GM19452 (cell line): ENCODE measurements around the gene SPATA6.
"Not testable (repeated sequence)": the region's sequence is repeated elsewhere in the genome, so short reads cannot be mapped to it uniquely, and the experiment has no call there.

Experiments used
- ATAC-seq: cut with Tn5 transposase; IDR thresholded peaks from one replicate; pipeline ENCODE4 v1.9.1; 2021; ENCODE audit not compliant: unreplicated experiment

The SPATA6 gene

GRCh38 chr1:48462716-48463302 lies 9.2 kb downstream of the SPATA6 start:
- no peak for ATAC-seq

GRCh38 chr1:48450505-48450904 lies 21.5 kb downstream of the SPATA6 start:
- no peak for ATAC-seq

- no peak for ATAC-seq
Observed at GRCh38 chr1:48448932-48449331, 23.1 kb downstream of the SPATA6 start.

GRCh38 chr1:48444186-48444585 lies 27.8 kb downstream of the SPATA6 start:
- ATAC-seq = not testable (repeated sequence)

GRCh38 chr1:48442864-48443619 lies 29.0 kb downstream of the SPATA6 start:
- ATAC-seq = no peak

- not testable (repeated sequence) for ATAC-seq
Observed at GRCh38 chr1:48440786-48441185, 31.2 kb downstream of the SPATA6 start.

- no peak for ATAC-seq
Observed at GRCh38 chr1:48439380-48439779, 32.6 kb downstream of the SPATA6 start.

- ATAC-seq = not testable (repeated sequence)
Observed at GRCh38 chr1:48437379-48437778, 34.6 kb downstream of the SPATA6 start.

GRCh38 chr1:48435312-48436002 lies 36.5 kb downstream of the SPATA6 start:
- ATAC-seq = not testable (repeated sequence)

GRCh38 chr1:48430832-48431231 lies 41.2 kb downstream of the SPATA6 start:
- no peak for ATAC-seq

- ATAC-seq = no peak
Observed at GRCh38 chr1:48422009-48422408, 50.0 kb downstream of the SPATA6 start.

GRCh38 chr1:48418742-48419141 lies 53.3 kb downstream of the SPATA6 start:
- ATAC-seq = no peak

- no peak for ATAC-seq
Observed at GRCh38 chr1:48415050-48415449, 57.0 kb downstream of the SPATA6 start.

- ATAC-seq = no peak
Observed at GRCh38 chr1:48414264-48414663, 57.7 kb downstream of the SPATA6 start.

- no peak for ATAC-seq
Observed at GRCh38 chr1:48405940-48406339, 66.1 kb downstream of the SPATA6 start.

GRCh38 chr1:48405400-48405799 lies 66.6 kb downstream of the SPATA6 start:
- no peak for ATAC-seq

GRCh38 chr1:48402599-48402998 lies 69.4 kb downstream of the SPATA6 start:
- ATAC-seq = no peak

GRCh38 chr1:48396208-48396607 lies 75.8 kb downstream of the SPATA6 start:
- no peak for ATAC-seq

- ATAC-seq = no peak
Observed at GRCh38 chr1:48391926-48392325, 80.1 kb downstream of the SPATA6 start.

GRCh38 chr1:48387409-48387808 lies 84.6 kb downstream of the SPATA6 start:
- ATAC-seq = no peak

- ATAC-seq = no peak
Observed at GRCh38 chr1:48374785-48375184, 97.2 kb downstream of the SPATA6 start.

GRCh38 chr1:48371598-48371997 lies 100.4 kb downstream of the SPATA6 start:
- no peak for ATAC-seq
